PC-3 (cell line): ENCODE results near the gene OGFOD3. TPM values are rescaled to one million over a fixed set of nuclear protein-coding genes. Genes with fewer than 3 reads are reported as not detected.

ENCODE experiments used
- ATAC-seq: fragments of 200-7000 bp; cut with Tn5 transposase; 2 replicates; pipeline ENCODE4 v1.9.1; 2020; ENCODE audit warnings: mild to moderate bottlenecking, moderate library complexity
- BruUV-seq: library from RNA; stranded (reverse); fragments of 400-500 nt; replicated peaks from 2 replicates; lab custom pipeline; 2021; lab: Mats Ljungman, UMichigan
- CTCF ChIA-PET: fragments of 300-600 bp; sonication (Branson Sonifier 250); formaldehyde crosslinking; loops from one replicate; lab custom pipeline; 2022; ENCODE audit warnings: antibody characterized with exemption; lab: Charles Lee
- POLR2A ChIA-PET: fragments of 300-600 bp; sonication (Branson Sonifier 250); formaldehyde crosslinking; loops from one replicate; lab custom pipeline; 2022; ENCODE audit warnings: antibody characterized with exemption; ENCODE audit not compliant: unreplicated experiment; lab: Charles Lee
- DNase-seq: peaks from one replicate; pipeline ENCODE4 v3.0.0-alpha.2; 2015
- H2AFZ ChIP-seq: fragments of 300-600 bp; sonication (generic); 2 replicates; pipeline ENCODE4 v1.6.0; 2016; ENCODE audit warnings: antibody characterized with exemption, low read length
- H3F3A ChIP-seq: fragments of 300-600 bp; sonication (generic); one replicate; pipeline ENCODE4 v1.6.0; 2017; ENCODE audit warnings: antibody characterized with exemption, low read length, control low read depth, mild to moderate bottlenecking; ENCODE audit not compliant: unreplicated experiment
- H3K27ac ChIP-seq: fragments of 300-600 bp; sonication (generic); 2 replicates; pipeline ENCODE4 v1.5.1; 2016; ENCODE audit warnings: mild to moderate bottlenecking, low read length
- H3K27me3 ChIP-seq: fragments of 300-600 bp; sonication (generic); 2 replicates; pipeline ENCODE4 v1.6.1; 2016; ENCODE audit warnings: low read length, mixed read lengths
- H3K36me3 ChIP-seq: fragments of 300-600 bp; sonication (generic); 2 replicates; pipeline ENCODE4 v1.6.1; 2016; ENCODE audit warnings: low read depth, mixed run types, low read length, mixed read lengths
- H3K4me1 ChIP-seq: fragments of 300-600 bp; sonication (generic); 2 replicates; pipeline ENCODE4 v1.5.1; 2016; ENCODE audit warnings: low read length; ENCODE audit not compliant: insufficient read depth
- H3K4me2 ChIP-seq: fragments of 300-600 bp; sonication (generic); 2 replicates; pipeline ENCODE4 v1.6.0; 2016; ENCODE audit warnings: low read length
- H3K4me3 ChIP-seq: fragments of 300-600 bp; sonication (generic); 2 replicates; pipeline ENCODE4 v1.5.1; 2016; ENCODE audit warnings: mild to moderate bottlenecking, low read length, mixed read lengths
- H3K79me2 ChIP-seq: fragments of 300-600 bp; sonication (generic); 2 replicates; pipeline ENCODE4 v1.6.1; 2017; ENCODE audit warnings: low read length, mixed read lengths
- H3K9ac ChIP-seq: fragments of 300-600 bp; sonication (generic); 2 replicates; pipeline ENCODE4 v1.6.0; 2016; ENCODE audit warnings: mild to moderate bottlenecking, low read length
- H3K9me2 ChIP-seq: fragments of 300-600 bp; sonication (generic); replicated peaks from 2 replicates; pipeline ENCODE4 v1.6.1; 2016; ENCODE audit warnings: mixed run types, low read length, mixed read lengths
- H3K9me3 ChIP-seq: fragments of 300-600 bp; sonication (generic); 2 replicates; pipeline ENCODE4 v1.6.1; 2016; ENCODE audit warnings: low read length, mixed read lengths
- H4K20me1 ChIP-seq: fragments of 300-600 bp; sonication (generic); 2 replicates; pipeline ENCODE4 v1.6.1; 2016; ENCODE audit warnings: low read length, mixed read lengths
- CTCF ChIP-seq: fragments of 300-600 bp; sonication (generic); conservative IDR thresholded peaks from 2 replicates; pipeline ENCODE4 v1.5.1; 2017; ENCODE audit warnings: antibody characterized with exemption, low read depth, mild to moderate bottlenecking, low read length
- EZH2 ChIP-seq: fragments of 300-600 bp; sonication (generic); IDR thresholded peaks from one replicate; pipeline ENCODE4 v1.6.1; 2017; ENCODE audit warnings: antibody characterized with exemption, mild to moderate bottlenecking, low read length; ENCODE audit not compliant: unreplicated experiment
- EZH2phosphoT487 ChIP-seq: fragments of 300-600 bp; sonication (generic); IDR thresholded peaks from 2 replicates; pipeline ENCODE4 v1.6.1; 2018; ENCODE audit warnings: mild to moderate bottlenecking, antibody characterized with exemption, low read length, borderline replicate concordance
- intact Hi-C: fragments of 100-400 bp; cut with micrococcal nuclease; formaldehyde crosslinking; loops from 2 replicates; pipeline ENCODE4 v1.9.0; 2023
- total RNA-seq: library from RNA; depleted of rRNA; stranded (reverse); fragments of >200 nt; gene quantifications from 2 replicates; pipeline ENCODE4 v1.2.3, GENCODE V29; 2014

The OGFOD3 gene
- total RNA-seq, 1 experiment from 2014 or later, result 56.1 TPM

GRCh38 chr17:82411396-82412053 is 6.9 kb downstream of the OGFOD3 start:
- Histone ChIP-seq H3K79me2 (peaks cover 14% of the 10 kb centered on the region; the same call in 1 of the 2 replicates), H3K9ac (no peak overlapping the region), H3K4me3 (no peak overlapping the region), H3K4me1 (no peaks in the 10 kb centered on the region), H3K9me3 (no peaks in the 10 kb centered on the region), H3F3A (no peaks in the 10 kb centered on the region), H3K27ac (no peak overlapping the region), H2AFZ (no peak overlapping the region), H3K4me2 (no peak overlapping the region), H3K9me2 (no peaks in the 10 kb centered on the region), H4K20me1 (peaks cover 16% of the 10 kb centered on the region; the same call in 1 of the 2 replicates), H3K36me3 (no peaks in the 10 kb centered on the region), H3K27me3 (no peaks in the 10 kb centered on the region)
- CTCF ChIA-PET, result no interaction called here
- no TSS peak for BruUV-seq
- POLR2A ChIA-PET, result no interaction called here
- ATAC-seq (no peak), DNase-seq (no peak)
- intact Hi-C loops, result loop anchor here (5.0 to 10.0 kb wide), 2 partner anchors 59 to 83 kb away; no protein-coding TSS in a partner anchor
- no peak for TF ChIP-seq EZH2
- no peak for TF ChIP-seq CTCF
- TF ChIP-seq EZH2phosphoT487, result no peak

DNA sequence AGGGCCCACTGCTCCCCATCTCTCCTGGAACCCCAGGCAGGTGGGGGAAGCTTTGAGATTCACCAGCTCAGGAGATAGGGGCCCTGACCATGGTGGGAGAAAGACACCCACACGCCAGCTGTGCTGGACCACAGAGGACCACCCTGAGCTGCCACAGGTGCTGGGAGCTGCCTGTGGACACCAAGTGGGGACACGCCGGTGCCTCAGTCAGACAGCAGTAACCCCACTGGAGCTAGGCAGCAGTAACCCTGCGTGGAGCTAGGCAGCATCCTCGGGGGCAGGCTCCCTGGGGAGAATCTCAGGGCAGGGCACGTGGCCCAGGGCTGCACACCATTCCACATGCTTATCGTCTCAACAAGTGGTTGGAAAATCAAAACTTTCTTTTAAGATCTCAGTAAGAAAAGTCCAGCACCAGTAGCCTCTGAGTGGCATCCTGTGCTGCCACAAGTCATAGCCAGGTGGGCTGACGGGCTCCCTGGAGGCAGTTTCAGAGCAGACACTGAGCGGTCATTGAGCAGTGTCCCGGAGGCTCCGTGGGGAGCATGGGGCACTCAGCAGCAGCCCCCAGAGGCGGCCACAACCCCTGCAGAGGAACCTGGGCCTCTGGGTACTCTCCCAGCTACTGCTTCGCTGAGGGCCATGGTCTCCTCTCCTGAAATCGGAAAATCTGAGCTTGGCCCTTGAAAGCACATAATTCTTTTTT is 8.2 kb downstream of the OGFOD3 start:
- intact Hi-C loops, result loop anchor here (5.0 to 10.0 kb wide), 2 partner anchors 58 to 85 kb away; no protein-coding TSS in a partner anchor
- POLR2A ChIA-PET, result interaction anchor here (0.7 kb wide), 1 partner anchor 36 kb away, joined by 19 read pairs; no protein-coding TSS in a partner anchor
- no peaks in the 10 kb centered on the region for H3K27me3 ChIP-seq

More for the DNA sequence above, 8.2 kb downstream of the OGFOD3 start:
- Histone ChIP-seq H3K9me3 (no peaks in the 10 kb centered on the region), H3K9me2 (no peaks in the 10 kb centered on the region), H3K27ac (no peak overlapping the region), H4K20me1 (peaks cover 10% of the 10 kb centered on the region; the same call in 1 of the 2 replicates), H3K4me3 (no peak overlapping the region), H3K79me2 (peaks cover 14% of the 10 kb centered on the region; the same call in 1 of the 2 replicates), H3K9ac (no peak overlapping the region), H2AFZ (no peak overlapping the region), H3K4me1 (no peaks in the 10 kb centered on the region), H3K4me2 (no peak overlapping the region), H3F3A (no peaks in the 10 kb centered on the region), H3K36me3 (no peaks in the 10 kb centered on the region; the same call in 1 of the 2 replicates)
- TF ChIP-seq EZH2phosphoT487 (no peak), CTCF (no peak), EZH2 (no peak)
- CTCF ChIA-PET, result no interaction called here
- BruUV-seq, result no TSS peak
- DNase-seq, result no peak
- no peak for ATAC-seq
